ENCODE results near the gene SKIC8. TPM values are rescaled to one million over a fixed set of nuclear protein-coding genes. Genes with fewer than 3 reads are reported as not detected.
A peak's percentile ranks its signal among the peaks of the same experiment; 100 is the strongest.

Gene SKIC8
- total RNA-seq, 1 donor from 2014 or later = 62.7 TPM

- DNase-seq (ENCODE audit: low read depth) = no peak
- no peak for TF ChIP-seq CTCF (conservative IDR thresholded peaks at IDR 0.05; ENCODE audit: low read depth, low read length)
Measured at GRCh38 chr15:78280319-78281072, 18.9 kb downstream of the SKIC8 start.

GRCh38 chr15:78276064-78276943 is 23.1 kb downstream of the SKIC8 start:
- TF ChIP-seq CTCF (conservative IDR thresholded peaks at IDR 0.05; ENCODE audit: low read depth, low read length) = no peak
- DNase-seq (ENCODE audit: low read depth) = no peak
- no peak overlapping the region for H3K4me3 ChIP-seq (ENCODE audit: low read depth, low read length)

More at GRCh38 chr15:78280319-78281072, 18.9 kb downstream of the SKIC8 start:
- no peak overlapping the region for H3K4me3 ChIP-seq (ENCODE audit: low read depth, low read length)

DNA sequence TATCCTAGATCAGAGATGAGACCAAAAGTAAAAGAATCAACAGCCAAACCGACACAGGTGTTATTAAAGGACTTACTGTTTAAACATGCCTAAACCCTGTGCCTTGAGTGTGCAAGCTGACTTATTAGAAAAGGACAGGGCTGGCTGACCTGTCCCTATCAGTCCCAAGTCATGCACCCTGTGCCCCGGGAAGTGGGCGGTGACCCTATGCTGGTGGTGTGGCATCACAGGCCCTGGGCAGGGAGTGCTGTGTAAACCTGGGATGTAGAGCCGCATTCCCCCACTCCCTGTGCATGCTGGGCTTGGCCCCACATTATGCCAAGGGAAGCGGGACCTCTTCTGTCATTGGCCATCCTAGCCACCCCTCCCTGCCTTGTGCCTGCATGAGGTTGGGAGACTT is 24.4 kb downstream of the SKIC8 start:
- TF ChIP-seq CTCF (conservative IDR thresholded peaks at IDR 0.05; ENCODE audit: low read depth, low read length) = no peak
- no peak for DNase-seq (ENCODE audit: low read depth)
- H3K4me3 ChIP-seq (ENCODE audit: low read depth, low read length) = no peak overlapping the region

DNA sequence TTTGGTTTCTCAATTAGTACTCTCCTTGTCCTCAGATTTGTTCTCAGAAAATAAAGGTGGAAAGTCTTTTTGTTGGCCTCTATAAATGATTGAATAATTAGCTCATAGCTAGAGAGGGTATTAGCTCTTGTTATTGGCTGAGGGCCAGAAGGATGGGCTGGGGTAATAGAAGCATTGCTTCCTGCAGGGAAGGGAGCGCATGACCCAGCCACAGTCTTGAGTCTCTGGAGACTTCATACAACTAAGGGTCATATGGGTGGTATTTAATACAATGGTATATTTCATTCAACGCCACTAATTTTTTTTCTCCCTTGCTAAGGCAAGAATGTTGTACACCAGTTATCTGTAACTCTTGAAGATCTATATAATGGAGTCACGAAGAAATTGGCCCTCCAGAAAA is 26.6 kb downstream of the SKIC8 start:
- no peak for DNase-seq (ENCODE audit: low read depth)
- peak overlapping the region; percentile 16 for H3K4me3 ChIP-seq (ENCODE audit: low read depth, low read length)
- TF ChIP-seq CTCF (conservative IDR thresholded peaks at IDR 0.05; ENCODE audit: low read depth, low read length) = no peak

DNA sequence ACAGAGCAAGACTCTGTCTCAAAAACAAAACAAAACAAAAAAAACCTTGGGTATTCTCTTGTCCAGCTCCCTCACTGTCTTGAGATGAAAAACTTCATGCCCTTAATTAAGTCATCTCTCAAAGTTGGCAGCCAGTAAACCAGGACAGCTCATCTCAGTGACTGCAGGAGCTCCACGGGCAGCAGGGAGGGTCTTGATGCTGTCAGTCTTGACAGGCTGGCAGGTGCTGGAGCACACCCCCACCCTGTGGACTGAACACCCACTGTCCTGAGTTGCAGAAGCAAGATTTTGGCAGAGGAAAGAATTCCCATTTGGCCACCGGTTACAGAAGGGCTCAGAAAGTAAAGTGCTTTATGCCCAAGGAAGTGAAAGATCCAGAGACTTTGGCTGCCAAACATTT is 27.1 kb downstream of the SKIC8 start:
- no peak for TF ChIP-seq CTCF (conservative IDR thresholded peaks at IDR 0.05; ENCODE audit: low read depth, low read length)
- peak overlapping the region; percentile 16 for H3K4me3 ChIP-seq (ENCODE audit: low read depth, low read length)
- no peak for DNase-seq (ENCODE audit: low read depth)

DNA sequence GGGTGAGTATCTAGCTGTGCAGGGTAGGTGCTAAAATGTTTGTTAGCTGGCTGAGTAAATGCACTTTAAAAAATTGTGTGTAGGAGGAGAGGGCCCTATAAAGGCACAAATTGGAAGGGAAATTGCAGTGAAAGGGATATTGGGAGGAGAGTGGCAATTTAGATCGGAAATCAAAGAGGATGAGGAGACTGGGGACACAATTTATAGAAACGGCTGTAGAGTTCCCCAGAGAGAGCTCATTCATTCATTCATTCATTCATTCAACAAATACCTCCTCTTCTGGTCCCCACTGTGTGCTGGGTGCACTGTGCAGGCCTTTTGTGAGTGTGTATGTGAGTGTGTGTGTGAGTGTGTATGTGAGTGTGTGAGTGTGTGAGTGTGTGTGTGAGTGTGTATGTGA is 32.6 kb downstream of the SKIC8 start:
- no peak for DNase-seq (ENCODE audit: low read depth)
- TF ChIP-seq CTCF (conservative IDR thresholded peaks at IDR 0.05; ENCODE audit: low read depth, low read length) = no peak
- no peak overlapping the region for H3K4me3 ChIP-seq (ENCODE audit: low read depth, low read length)

Data from epithelial cell of proximal tubule (primary cell).